ENCODE measurements around the gene CAVIN4. TPM values are rescaled to one million over a fixed set of nuclear protein-coding genes. Genes with fewer than 3 reads are reported as not detected.

The CAVIN4 gene
- total and polyA plus RNA-seq, 2 of the 13 experiments (the other 11 are each of a cell fraction or from before 2014, with no cell fraction given), result 0.54 to 1.00 TPM

GRCh38 chr9:100595391-100596199, 17.7 kb downstream of the CAVIN4 start (continued):
- TF ChIP-seq ZBTB49 (CRISPR knock-in tag; IDR thresholded peaks at IDR 0.05; ENCODE audit: borderline replicate concordance), result no peak
- peak; percentile 76 for TF ChIP-seq RAD21 (CRISPR knock-in tag; IDR thresholded peaks at IDR 0.05)
- TF ChIP-seq MIXL1 (CRISPR knock-in tag; IDR thresholded peaks at IDR 0.05), result peak; percentile 71
- TF ChIP-seq FOSL1 (CRISPR knock-in tag; IDR thresholded peaks at IDR 0.05; ENCODE audit: borderline replicate concordance), result no peak
- no peak for TF ChIP-seq ZNF451 (CRISPR knock-in tag; IDR thresholded peaks at IDR 0.05)
- no peak for TF ChIP-seq KMT2A (CRISPR knock-in tag; IDR thresholded peaks at IDR 0.05)
- peak; percentile 86 for TF ChIP-seq CTCF (CRISPR knock-in tag; IDR thresholded peaks at IDR 0.05)
- TF ChIP-seq TEF (CRISPR knock-in tag; IDR thresholded peaks at IDR 0.05), result no peak
- no peak for TF ChIP-seq NFKB2 (CRISPR knock-in tag; IDR thresholded peaks at IDR 0.05; ENCODE audit: borderline replicate concordance)
- 0 out of 2 replicates have a peak, but pooled peaks have one; percentile 14 for TF ChIP-seq FOXA3 (CRISPR knock-in tag; IDR thresholded peaks at IDR 0.05)
- no peak for TF ChIP-seq AHDC1 (CRISPR knock-in tag; IDR thresholded peaks at IDR 0.05; ENCODE audit: borderline replicate concordance)

Measured in HepG2 (cell line).